A549 (cell line): ENCODE results near the gene SLC25A52.

ENCODE experiments used
- FOSL2 ChIP-seq, 2 experiments: fragments of 450-650 bp in 1 of 2; fragments of >200 bp in 1 of 2; sonication (Bioruptor Twin) in 1 of 2; formaldehyde crosslinking; IDR thresholded peaks; 2 replicates each; pipeline versions ENCODE4 v1.5.0 to v1.6.1; 2016 to 2020; ENCODE audit warnings: mild to moderate bottlenecking in 1 of 2, moderate library complexity in 1 of 2
- JUN ChIP-seq, 2 experiments: fragments of >200 bp; sonication (Bioruptor Twin); formaldehyde crosslinking; IDR thresholded peaks; 2 replicates in 1 of 2; 3 replicates in 1 of 2; pipeline ENCODE4 v1.6.1; 2016 to 2017
- JUNB ChIP-seq: fragments of >200 bp; sonication (Bioruptor Twin); formaldehyde crosslinking; IDR thresholded peaks from 2 replicates; pipeline ENCODE4 v1.6.1; 2016
- NFE2L2 ChIP-seq: fragments of 150-350 bp; conservative IDR thresholded peaks from 2 replicates; pipeline ENCODE4 v1.6.1; 2014; ENCODE audit warnings: low read length
- PHF8 ChIP-seq: fragments of 200-600 bp; sonication (generic); IDR thresholded peaks from 2 replicates; pipeline ENCODE4 v1.6.1; 2016; ENCODE audit warnings: low read depth, mild to moderate bottlenecking, antibody characterized with exemption, moderate library complexity, borderline replicate concordance
- POLR2A ChIP-seq: IDR thresholded peaks from 2 replicates; pipeline ENCODE4 v1.6.1; 2012; ENCODE audit warnings: mild to moderate bottlenecking, low read length
- SREBF2 ChIP-seq: fragments of 450-650 bp; IDR thresholded peaks from 2 replicates; pipeline ENCODE4 v1.6.1; 2014; ENCODE audit warnings: mild to moderate bottlenecking, moderate library complexity
- TP53 ChIP-seq: fragments of 250-450 bp; sonication (Bioruptor Pico); IDR thresholded peaks from 2 replicates; pipeline ENCODE4 v1.5.0; 2021; ENCODE audit warnings: mild to moderate bottlenecking, moderate library complexity
- ZFP36 ChIP-seq: fragments of 450-650 bp; IDR thresholded peaks from 2 replicates; pipeline ENCODE4 v1.6.1; 2014; ENCODE audit warnings: borderline replicate concordance; ENCODE audit not compliant: partially characterized antibody
- TF ChIP-seq, protein P1 (sequence below): fragments of >200 bp; sonication (Bioruptor Twin); formaldehyde crosslinking; IDR thresholded peaks from 3 replicates; pipeline ENCODE4 v1.5.1; 2016
- TF ChIP-seq, protein P2 (sequence below): fragments of 200-600 bp; sonication (generic); IDR thresholded peaks from 2 replicates; pipeline ENCODE4 v1.6.1; 2016; ENCODE audit warnings: antibody characterized with exemption, mild to moderate bottlenecking, moderate library complexity
- TF ChIP-seq, protein P3 (sequence below): fragments of 450-650 bp; IDR thresholded peaks from 2 replicates; pipeline ENCODE4 v1.6.1; 2014; ENCODE audit warnings: antibody characterized with exemption

DNA sequence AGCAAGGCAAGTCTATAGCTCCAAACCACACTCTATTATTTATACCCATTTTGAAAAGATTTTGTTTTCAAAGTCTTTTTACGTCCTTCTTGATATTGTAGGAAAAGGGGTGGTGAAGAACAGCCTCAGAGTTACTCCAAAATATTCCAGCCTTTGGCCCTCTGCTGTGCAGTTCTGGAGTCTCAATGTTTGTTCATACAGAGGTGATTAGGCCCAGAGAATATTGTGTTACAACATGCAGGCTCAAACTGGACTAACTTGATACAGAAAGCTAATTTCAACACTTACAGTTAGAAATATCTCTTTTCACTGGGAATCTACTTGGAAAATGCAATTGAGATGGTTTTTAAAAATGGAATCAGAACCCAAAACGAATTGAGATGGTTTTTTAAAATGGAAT is 40.4 kb upstream of the SLC25A52 start:
- TF ChIP-seq SREBF2 (no peak), POLR2A (no peak), NFE2L2 (no peak), ZFP36 (no peak), TP53 (CRISPR knock-in tag) (no peak), JUN (IDR thresholded peaks at IDR 0.05) (no peak), FOSL2 (IDR thresholded peaks at IDR 0.05) (no peak), FOSL2 (CRISPR knock-in tag; IDR thresholded peaks at IDR 0.05) (no peak), JUNB (no peak), PHF8 (no peak)
- TF ChIP-seq, protein P1, sequence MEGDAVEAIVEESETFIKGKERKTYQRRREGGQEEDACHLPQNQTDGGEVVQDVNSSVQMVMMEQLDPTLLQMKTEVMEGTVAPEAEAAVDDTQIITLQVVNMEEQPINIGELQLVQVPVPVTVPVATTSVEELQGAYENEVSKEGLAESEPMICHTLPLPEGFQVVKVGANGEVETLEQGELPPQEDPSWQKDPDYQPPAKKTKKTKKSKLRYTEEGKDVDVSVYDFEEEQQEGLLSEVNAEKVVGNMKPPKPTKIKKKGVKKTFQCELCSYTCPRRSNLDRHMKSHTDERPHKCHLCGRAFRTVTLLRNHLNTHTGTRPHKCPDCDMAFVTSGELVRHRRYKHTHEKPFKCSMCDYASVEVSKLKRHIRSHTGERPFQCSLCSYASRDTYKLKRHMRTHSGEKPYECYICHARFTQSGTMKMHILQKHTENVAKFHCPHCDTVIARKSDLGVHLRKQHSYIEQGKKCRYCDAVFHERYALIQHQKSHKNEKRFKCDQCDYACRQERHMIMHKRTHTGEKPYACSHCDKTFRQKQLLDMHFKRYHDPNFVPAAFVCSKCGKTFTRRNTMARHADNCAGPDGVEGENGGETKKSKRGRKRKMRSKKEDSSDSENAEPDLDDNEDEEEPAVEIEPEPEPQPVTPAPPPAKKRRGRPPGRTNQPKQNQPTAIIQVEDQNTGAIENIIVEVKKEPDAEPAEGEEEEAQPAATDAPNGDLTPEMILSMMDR, result no peak
- TF ChIP-seq, protein P2, sequence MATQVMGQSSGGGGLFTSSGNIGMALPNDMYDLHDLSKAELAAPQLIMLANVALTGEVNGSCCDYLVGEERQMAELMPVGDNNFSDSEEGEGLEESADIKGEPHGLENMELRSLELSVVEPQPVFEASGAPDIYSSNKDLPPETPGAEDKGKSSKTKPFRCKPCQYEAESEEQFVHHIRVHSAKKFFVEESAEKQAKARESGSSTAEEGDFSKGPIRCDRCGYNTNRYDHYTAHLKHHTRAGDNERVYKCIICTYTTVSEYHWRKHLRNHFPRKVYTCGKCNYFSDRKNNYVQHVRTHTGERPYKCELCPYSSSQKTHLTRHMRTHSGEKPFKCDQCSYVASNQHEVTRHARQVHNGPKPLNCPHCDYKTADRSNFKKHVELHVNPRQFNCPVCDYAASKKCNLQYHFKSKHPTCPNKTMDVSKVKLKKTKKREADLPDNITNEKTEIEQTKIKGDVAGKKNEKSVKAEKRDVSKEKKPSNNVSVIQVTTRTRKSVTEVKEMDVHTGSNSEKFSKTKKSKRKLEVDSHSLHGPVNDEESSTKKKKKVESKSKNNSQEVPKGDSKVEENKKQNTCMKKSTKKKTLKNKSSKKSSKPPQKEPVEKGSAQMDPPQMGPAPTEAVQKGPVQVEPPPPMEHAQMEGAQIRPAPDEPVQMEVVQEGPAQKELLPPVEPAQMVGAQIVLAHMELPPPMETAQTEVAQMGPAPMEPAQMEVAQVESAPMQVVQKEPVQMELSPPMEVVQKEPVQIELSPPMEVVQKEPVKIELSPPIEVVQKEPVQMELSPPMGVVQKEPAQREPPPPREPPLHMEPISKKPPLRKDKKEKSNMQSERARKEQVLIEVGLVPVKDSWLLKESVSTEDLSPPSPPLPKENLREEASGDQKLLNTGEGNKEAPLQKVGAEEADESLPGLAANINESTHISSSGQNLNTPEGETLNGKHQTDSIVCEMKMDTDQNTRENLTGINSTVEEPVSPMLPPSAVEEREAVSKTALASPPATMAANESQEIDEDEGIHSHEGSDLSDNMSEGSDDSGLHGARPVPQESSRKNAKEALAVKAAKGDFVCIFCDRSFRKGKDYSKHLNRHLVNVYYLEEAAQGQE, result no peak
- TF ChIP-seq, protein P3, sequence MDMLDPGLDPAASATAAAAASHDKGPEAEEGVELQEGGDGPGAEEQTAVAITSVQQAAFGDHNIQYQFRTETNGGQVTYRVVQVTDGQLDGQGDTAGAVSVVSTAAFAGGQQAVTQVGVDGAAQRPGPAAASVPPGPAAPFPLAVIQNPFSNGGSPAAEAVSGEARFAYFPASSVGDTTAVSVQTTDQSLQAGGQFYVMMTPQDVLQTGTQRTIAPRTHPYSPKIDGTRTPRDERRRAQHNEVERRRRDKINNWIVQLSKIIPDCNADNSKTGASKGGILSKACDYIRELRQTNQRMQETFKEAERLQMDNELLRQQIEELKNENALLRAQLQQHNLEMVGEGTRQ, result no peak
